Retinal pigment epithelial cell (primary cell): ENCODE measurements around the gene TMEM119.
"Not testable (repeated sequence)": the region's sequence is repeated elsewhere in the genome, so short reads cannot be mapped to it uniquely, and the experiment has no call there.

Experiments
- DNase-seq: peaks from one replicate; pipeline ENCODE4 v3.0.0-alpha.2; 2010; ENCODE audit warnings: low read depth
- H3K4me3 ChIP-seq: 2 replicates; pipeline ENCODE4 v1.5.1; 2011; ENCODE audit warnings: mild to moderate bottlenecking, low read length, control low read depth, moderate library complexity
- CTCF ChIP-seq: conservative IDR thresholded peaks from 2 replicates; pipeline ENCODE4 v1.5.1; 2011; ENCODE audit warnings: low read depth, low read length, control low read depth, inconsistent platforms

The TMEM119 gene

GRCh38 chr12:108637222-108637971 is 39.5 kb upstream of the TMEM119 start:
- H3K4me3 ChIP-seq, result no peak overlapping the region
- DNase-seq, result no peak
- no peak for TF ChIP-seq CTCF

GRCh38 chr12:108635997-108636808 is 38.3 kb upstream of the TMEM119 start:
- TF ChIP-seq CTCF, result no peak
- no peak for DNase-seq
- no peak overlapping the region for H3K4me3 ChIP-seq

- no peak overlapping the region for H3K4me3 ChIP-seq
- DNase-seq, result no peak
- no peak for TF ChIP-seq CTCF
Observed at GRCh38 chr12:108635201-108635996, 37.5 kb upstream of the TMEM119 start.

- DNase-seq, result no peak
- no peak for TF ChIP-seq CTCF
- no peak overlapping the region for H3K4me3 ChIP-seq
Observed at GRCh38 chr12:108634341-108634751, 36.5 kb upstream of the TMEM119 start.

GRCh38 chr12:108633534-108634248 is 35.8 kb upstream of the TMEM119 start, which contains the start of gene SELPLG:
TSS of gene SELPLG (minus strand) at chr12:108633894. CDS start at chr12:108624307, 9,587 bp downstream.
- H3K4me3 ChIP-seq, result no peak within 1 kb of the TSS
- DNase-seq, result no peak
- no peak for TF ChIP-seq CTCF

GRCh38 chr12:108633081-108633533 is 35.2 kb upstream of the TMEM119 start:
- no peak overlapping the region for H3K4me3 ChIP-seq
- DNase-seq, result no peak
- TF ChIP-seq CTCF, result no peak

- not testable (repeated sequence) for H3K4me3 ChIP-seq
Observed at GRCh38 chr12:108631261-108631660, 33.4 kb upstream of the TMEM119 start.

More at GRCh38 chr12:108631261-108631660, 33.4 kb upstream of the TMEM119 start:
- DNase-seq, result not testable (repeated sequence)
